Lower leg skin (tissue), 3 donors: ENCODE measurements around the gene CD247.

ENCODE experiments used
- CTCF ChIP-seq, 3 donors: fragments of 450-650 bp; IDR thresholded peaks; one replicate each; pipeline ENCODE4 v1.5.1; 2016; ENCODE audit warnings: antibody characterized with exemption in 3 of 3, mild to moderate bottlenecking in 3 of 3, moderate library complexity in 2 of 3
- POLR2A ChIP-seq, 2 donors: fragments of 450-650 bp; IDR thresholded peaks; one replicate each; pipeline ENCODE4 v1.6.1; 2016 to 2017; ENCODE audit warnings: antibody characterized with exemption in 2 of 2, mild to moderate bottlenecking in 1 of 2, moderate library complexity in 1 of 2

- TF ChIP-seq CTCF (IDR thresholded peaks at IDR 0.05) (no peak), POLR2A (IDR thresholded peaks at IDR 0.05) (no peak)
These were observed 78.9 kb downstream of the CD247 start for GRCh38 chr1:167439301-167439988.
